Colonic mucosa (tissue), 4 donors: ENCODE measurements around the gene SULT4A1. TPM values are rescaled to one million over a fixed set of nuclear protein-coding genes. Genes with fewer than 3 reads are reported as not detected.

Source experiments
- DNase-seq: peaks from one replicate; pipeline ENCODE4 v3.0.0-alpha.2; 2020
- H3K27ac ChIP-seq: fragments of 200-600 bp; one replicate; pipeline ENCODE4 v1.8.0; 2021
- H3K27me3 ChIP-seq: fragments of 200-600 bp; one replicate; pipeline ENCODE4 v1.8.0; 2021
- H3K36me3 ChIP-seq: fragments of 200-600 bp; one replicate; pipeline ENCODE4 v1.8.0; 2021
- H3K4me1 ChIP-seq: fragments of 200-600 bp; one replicate; pipeline ENCODE4 v1.8.0; 2021; ENCODE audit warnings: mild to moderate bottlenecking
- H3K4me3 ChIP-seq: fragments of 200-600 bp; one replicate; pipeline ENCODE4 v1.8.0; 2021
- H3K9ac ChIP-seq, 2 donors: one replicate each; pipeline ENCODE4 v1.7.0; 2013; ENCODE audit warnings: control low read depth in 2 of 2, low read depth in 2 of 2, low read length in 2 of 2
- H3K9me3 ChIP-seq: fragments of 200-600 bp; one replicate; pipeline ENCODE4 v1.8.0; 2021
- intact Hi-C: fragments of 100-400 bp; cut with DNase I; formaldehyde crosslinking; loops from one replicate; pipeline ENCODE4 v1.14.1; 2022
- total RNA-seq, 2 donors: library from RNA; stranded (reverse); fragmentation: NEBNext Ultra II Directional in 1 of 2; extraction: Animal tissue kit (Norgen Biotek cat#: 25700) in 1 of 2; gene quantifications; one replicate each; pipeline ENCODE4 v1.2.1, GENCODE V29; 2021
- TF ChIP-seq, protein P1 (sequence below): fragments of 200-600 bp; IDR thresholded peaks from one replicate; pipeline ENCODE4 v1.8.0; 2022; ENCODE audit warnings: antibody characterized with exemption, mild to moderate bottlenecking
- donor health status: healthy.
- donor health status: DM: no; HTN: no; CAD: no.
- donor health status: DM: no; HTN: no; CAD: no.

The SULT4A1 gene
- total RNA-seq, 2 donors from 2014 or later, result 0.10 to 0.82 TPM

DNA sequence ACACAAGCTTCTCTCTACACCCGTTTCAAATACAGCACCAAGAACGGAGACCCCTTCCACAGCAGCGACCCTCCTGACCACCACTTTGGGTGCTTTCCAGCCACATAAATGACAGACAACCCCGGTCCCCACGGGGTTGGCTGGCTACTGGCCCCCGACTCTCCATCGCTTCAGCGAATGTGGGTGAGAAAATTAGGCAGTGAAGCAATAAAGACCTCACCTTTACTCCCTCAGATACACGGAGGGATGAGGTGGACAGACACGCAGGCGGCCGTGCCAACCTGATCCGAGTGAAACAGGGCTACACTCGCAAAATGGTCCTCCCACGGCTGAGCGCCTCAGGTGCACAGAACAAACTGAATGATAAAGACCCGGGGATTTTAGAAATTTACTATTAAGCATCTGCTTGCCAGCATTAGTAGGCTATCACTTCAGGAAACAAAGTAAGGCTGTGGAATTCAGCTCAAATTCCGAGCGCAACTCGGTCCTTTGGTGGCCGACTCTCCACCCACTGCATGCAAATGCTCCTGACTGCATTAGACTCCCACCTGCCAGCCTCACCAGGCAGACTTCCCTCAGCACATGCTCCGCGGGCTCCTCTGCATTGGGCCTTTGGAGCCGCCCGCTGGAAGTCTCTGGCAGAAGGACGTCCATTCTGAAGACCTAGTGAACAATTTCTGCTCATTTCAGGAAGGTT is 37.4 kb downstream of the SULT4A1 start:
- H3K36me3 ChIP-seq, result no peaks in the 10 kb centered on the region
- no peak for DNase-seq
- no peaks in the 10 kb centered on the region for H3K4me1 ChIP-seq
- H3K4me3 ChIP-seq, result no peak overlapping the region
- H3K9ac ChIP-seq, result no peak overlapping the region
- no peaks in the 10 kb centered on the region for H3K9me3 ChIP-seq
- H3K27me3 ChIP-seq, result no peaks in the 10 kb centered on the region
- H3K27ac ChIP-seq, result no peak overlapping the region
- TF ChIP-seq, protein P1, sequence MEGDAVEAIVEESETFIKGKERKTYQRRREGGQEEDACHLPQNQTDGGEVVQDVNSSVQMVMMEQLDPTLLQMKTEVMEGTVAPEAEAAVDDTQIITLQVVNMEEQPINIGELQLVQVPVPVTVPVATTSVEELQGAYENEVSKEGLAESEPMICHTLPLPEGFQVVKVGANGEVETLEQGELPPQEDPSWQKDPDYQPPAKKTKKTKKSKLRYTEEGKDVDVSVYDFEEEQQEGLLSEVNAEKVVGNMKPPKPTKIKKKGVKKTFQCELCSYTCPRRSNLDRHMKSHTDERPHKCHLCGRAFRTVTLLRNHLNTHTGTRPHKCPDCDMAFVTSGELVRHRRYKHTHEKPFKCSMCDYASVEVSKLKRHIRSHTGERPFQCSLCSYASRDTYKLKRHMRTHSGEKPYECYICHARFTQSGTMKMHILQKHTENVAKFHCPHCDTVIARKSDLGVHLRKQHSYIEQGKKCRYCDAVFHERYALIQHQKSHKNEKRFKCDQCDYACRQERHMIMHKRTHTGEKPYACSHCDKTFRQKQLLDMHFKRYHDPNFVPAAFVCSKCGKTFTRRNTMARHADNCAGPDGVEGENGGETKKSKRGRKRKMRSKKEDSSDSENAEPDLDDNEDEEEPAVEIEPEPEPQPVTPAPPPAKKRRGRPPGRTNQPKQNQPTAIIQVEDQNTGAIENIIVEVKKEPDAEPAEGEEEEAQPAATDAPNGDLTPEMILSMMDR, result no peak
- intact Hi-C loops, result loop anchor here (5.0 to 10.0 kb wide), 2 partner anchors 120 to 438 kb away; no protein-coding TSS in a partner anchor

DNA sequence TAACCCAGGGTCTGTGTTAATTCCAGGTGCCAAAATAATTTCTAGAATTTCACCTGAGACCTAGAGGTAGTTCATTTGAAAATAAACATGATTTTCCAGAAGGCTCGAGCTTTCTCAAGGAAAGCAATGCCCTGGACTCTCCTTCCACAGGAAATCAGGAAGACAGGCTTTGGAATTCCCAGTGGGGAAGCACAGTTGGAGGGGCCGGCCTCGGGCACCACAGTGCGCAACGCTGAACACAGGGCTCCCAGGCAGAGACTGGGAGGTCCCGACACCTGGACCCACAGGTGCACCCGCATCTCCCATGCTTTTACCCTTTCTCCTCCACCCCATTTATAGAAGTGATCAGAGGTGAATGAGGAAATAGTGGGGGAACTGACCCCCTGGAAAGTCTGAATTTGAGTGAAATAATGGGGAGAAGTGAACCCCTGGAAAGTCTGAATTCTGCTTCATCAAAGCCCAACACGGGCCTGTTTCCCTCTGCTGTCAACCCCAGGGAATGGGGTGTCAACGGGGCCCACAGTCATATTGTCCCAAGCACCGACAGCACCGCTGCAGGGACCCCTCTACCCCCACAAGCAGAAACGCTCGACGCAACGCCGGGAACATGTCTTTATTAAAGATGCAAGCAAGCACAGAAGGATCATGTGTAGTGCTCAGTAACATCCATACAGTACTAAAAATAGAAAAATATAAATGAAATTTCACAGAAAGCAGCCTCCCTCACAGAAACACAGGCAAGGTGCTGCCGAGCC is 38.2 kb downstream of the SULT4A1 start:
- intact Hi-C loops, result loop anchor here (10.0 kb wide), 1 partner anchor 121 kb away; no protein-coding TSS in a partner anchor
- H3K27ac ChIP-seq, result no peak overlapping the region

GRCh38 chr22:43823353-43823908 is 38.9 kb downstream of the SULT4A1 start:
- TF ChIP-seq, protein P1, result no peak
- intact Hi-C loops, result loop anchor here (10.0 kb wide), 1 partner anchor 121 kb away; no protein-coding TSS in a partner anchor
- no peak for DNase-seq

More for the DNA sequence above, 38.2 kb downstream of the SULT4A1 start:
- no peaks in the 10 kb centered on the region for H3K9me3 ChIP-seq
- DNase-seq, result no peak
- no peak overlapping the region for H3K4me3 ChIP-seq
- H3K27me3 ChIP-seq, result no peaks in the 10 kb centered on the region
- TF ChIP-seq, protein P1, result no peak
- H3K4me1 ChIP-seq, result no peaks in the 10 kb centered on the region
- no peaks in the 10 kb centered on the region for H3K36me3 ChIP-seq
- H3K9ac ChIP-seq, result no peak overlapping the region

DNA sequence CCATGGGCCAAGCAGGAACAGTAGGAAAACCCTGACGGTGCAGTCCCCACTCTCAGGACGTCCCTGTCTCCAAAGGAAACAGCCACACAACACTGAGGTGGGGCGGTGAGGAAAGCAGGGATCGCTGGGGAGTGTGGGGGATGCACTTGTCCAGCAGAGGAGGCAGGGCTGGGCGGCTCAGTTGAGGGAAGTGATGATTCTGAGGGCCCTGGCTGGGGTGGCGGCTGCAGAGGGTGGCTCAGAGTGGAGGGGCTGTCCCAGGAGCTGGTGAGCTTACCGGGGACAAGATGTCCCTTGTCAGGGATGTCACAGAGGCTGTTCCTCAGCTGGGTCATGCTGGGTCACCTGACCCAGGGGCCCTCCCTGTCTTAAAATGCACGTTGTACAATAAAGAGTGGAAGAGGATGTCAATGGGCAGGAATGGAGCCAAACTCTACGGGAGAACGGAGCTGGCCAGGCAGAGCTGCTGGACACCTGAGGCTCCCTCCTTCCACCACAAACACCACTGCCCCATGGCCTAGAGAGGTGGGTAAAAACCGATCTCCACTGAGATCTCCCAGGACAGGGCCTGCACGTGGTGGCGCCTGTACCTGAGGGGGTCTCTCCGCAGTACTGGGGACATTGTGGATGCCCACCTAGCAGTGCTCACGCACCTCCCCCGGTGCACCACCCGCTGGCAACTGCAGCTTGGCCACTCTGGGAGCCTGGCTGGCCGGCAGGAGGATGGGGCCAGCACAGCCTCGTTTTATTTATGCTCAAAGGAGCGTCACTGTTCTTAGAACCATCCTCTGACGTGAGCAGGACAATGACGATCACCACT is 40.5 kb downstream of the SULT4A1 start:
- no peaks in the 10 kb centered on the region for H3K27me3 ChIP-seq
- no peaks in the 10 kb centered on the region for H3K4me1 ChIP-seq
- H3K9me3 ChIP-seq, result no peaks in the 10 kb centered on the region
- no peak overlapping the region for H3K27ac ChIP-seq
- H3K9ac ChIP-seq, result no peak overlapping the region
- TF ChIP-seq, protein P1, result no peak
- intact Hi-C loops, result loop anchor here (10.0 kb wide), 1 partner anchor 123 kb away; no protein-coding TSS in a partner anchor
- H3K4me3 ChIP-seq, result no peak overlapping the region
- no peaks in the 10 kb centered on the region for H3K36me3 ChIP-seq
- no peak for DNase-seq

More at GRCh38 chr22:43823353-43823908, 38.9 kb downstream of the SULT4A1 start:
- no peaks in the 10 kb centered on the region for H3K4me1 ChIP-seq
- no peak overlapping the region for H3K4me3 ChIP-seq
- no peaks in the 10 kb centered on the region for H3K36me3 ChIP-seq
- H3K9me3 ChIP-seq, result no peaks in the 10 kb centered on the region
- H3K27me3 ChIP-seq, result no peaks in the 10 kb centered on the region
- no peak overlapping the region for H3K27ac ChIP-seq
- H3K9ac ChIP-seq, result no peak overlapping the region
